Measurements from ENCODE around the gene NFATC1. TPM values are rescaled to one million over a fixed set of nuclear protein-coding genes. Genes with fewer than 3 reads are reported as not detected.

Gene NFATC1
- polyA plus RNA-seq, 1 donor from 2014 or later: 0.37 TPM

GRCh38 chr18:79465392-79465991, 69.8 kb downstream of the NFATC1 start:
- Histone ChIP-seq H3K4me2 (ENCODE audit: low read length) (no peak overlapping the region), H3F3A (ENCODE audit: insufficient read depth, low read length, poor library complexity, severe bottlenecking) (no peaks in the 10 kb centered on the region), H3K79me2 (replicated peaks; ENCODE audit: insufficient read depth, low read length) (no peaks in the 10 kb centered on the region), H3K9me2 (ENCODE audit: insufficient read depth, low read length) (no peaks in the 10 kb centered on the region), H3K9ac (ENCODE audit: low read length) (no peak overlapping the region), H2AFZ (ENCODE audit: low read depth, low read length) (no peak overlapping the region), H4K20me1 (ENCODE audit: insufficient read depth) (no peaks in the 10 kb centered on the region), H3K27me3 (ENCODE audit: insufficient read depth, low read depth, low read length) (no peaks in the 10 kb centered on the region), H3K27ac (ENCODE audit: low read length) (no peak overlapping the region), H3K4me3 (ENCODE audit: low read length) (no peak overlapping the region), H3K9me3 (ENCODE audit: low read length) (no peaks in the 10 kb centered on the region), H3K36me3 (ENCODE audit: insufficient read depth, low read length) (no peaks in the 10 kb centered on the region)
- no peak for TF ChIP-seq POLR2AphosphoS5 (IDR thresholded peaks at IDR 0.05)
- no peak for TF ChIP-seq CTCF (IDR thresholded peaks at IDR 0.05; ENCODE audit: poor library complexity, severe bottlenecking)
- TF ChIP-seq EZH2 (IDR thresholded peaks at IDR 0.05; ENCODE audit: borderline replicate concordance, insufficient read depth, low read length, poor library complexity, severe bottlenecking): no peak
- no peak for TF ChIP-seq RAD21 (conservative IDR thresholded peaks at IDR 0.05)
- TF ChIP-seq REST (IDR thresholded peaks at IDR 0.05; ENCODE audit: borderline replicate concordance): no peak
- no peak for TF ChIP-seq EP300 (conservative IDR thresholded peaks at IDR 0.05; ENCODE audit: poor library complexity, severe bottlenecking)
- TF ChIP-seq SMC3 (conservative IDR thresholded peaks at IDR 0.05; ENCODE audit: poor library complexity): no peak
- TF ChIP-seq MXI1 (conservative IDR thresholded peaks at IDR 0.05; ENCODE audit: poor library complexity, severe bottlenecking): no peak
- TF ChIP-seq TAF1 (IDR thresholded peaks at IDR 0.05; ENCODE audit: low read depth): no peak

GRCh38 chr18:79466591-79466990, 70.9 kb downstream of the NFATC1 start:
- H3F3A ChIP-seq (ENCODE audit: insufficient read depth, low read length, poor library complexity, severe bottlenecking): no peaks in the 10 kb centered on the region
- no peaks in the 10 kb centered on the region for H3K36me3 ChIP-seq (ENCODE audit: insufficient read depth, low read length)
- H3K9me3 ChIP-seq (ENCODE audit: low read length): no peaks in the 10 kb centered on the region
- TF ChIP-seq RAD21 (conservative IDR thresholded peaks at IDR 0.05) (no peak), SMC3 (conservative IDR thresholded peaks at IDR 0.05; ENCODE audit: poor library complexity) (no peak), CTCF (IDR thresholded peaks at IDR 0.05; ENCODE audit: poor library complexity, severe bottlenecking) (no peak), TAF1 (IDR thresholded peaks at IDR 0.05; ENCODE audit: low read depth) (no peak), EZH2 (IDR thresholded peaks at IDR 0.05; ENCODE audit: borderline replicate concordance, insufficient read depth, low read length, poor library complexity, severe bottlenecking) (no peak), POLR2AphosphoS5 (IDR thresholded peaks at IDR 0.05) (no peak), EP300 (conservative IDR thresholded peaks at IDR 0.05; ENCODE audit: poor library complexity, severe bottlenecking) (no peak), MXI1 (conservative IDR thresholded peaks at IDR 0.05; ENCODE audit: poor library complexity, severe bottlenecking) (no peak), REST (IDR thresholded peaks at IDR 0.05; ENCODE audit: borderline replicate concordance) (no peak)
- no peaks in the 10 kb centered on the region for H3K27me3 ChIP-seq (ENCODE audit: insufficient read depth, low read depth, low read length)
- no peak overlapping the region for H3K4me3 ChIP-seq (ENCODE audit: low read length)
- no peak overlapping the region for H2AFZ ChIP-seq (ENCODE audit: low read depth, low read length)
- H3K9ac ChIP-seq (ENCODE audit: low read length): no peak overlapping the region
- no peaks in the 10 kb centered on the region for H4K20me1 ChIP-seq (ENCODE audit: insufficient read depth)
- no peak overlapping the region for H3K4me2 ChIP-seq (ENCODE audit: low read length)
- H3K9me2 ChIP-seq (ENCODE audit: insufficient read depth, low read length): no peaks in the 10 kb centered on the region
- H3K27ac ChIP-seq (ENCODE audit: low read length): no peak overlapping the region
- no peaks in the 10 kb centered on the region for H3K79me2 ChIP-seq (replicated peaks; ENCODE audit: insufficient read depth, low read length)
